Hepatocyte (in vitro differentiated cells): Measurements from ENCODE around the gene WSCD2. TPM values are rescaled to one million over a fixed set of nuclear protein-coding genes. Genes with fewer than 3 reads are reported as not detected.

Source experiments
- DNase-seq: peaks from one replicate; pipeline ENCODE4 v3.0.0-alpha.2; 2016; ENCODE audit warnings: low spot score
- H2AFZ ChIP-seq: fragments of 200-600 bp; sonication (generic); 2 replicates; pipeline ENCODE4 v1.6.0; 2016; ENCODE audit warnings: antibody characterized with exemption, mild to moderate bottlenecking
- H3K27ac ChIP-seq: fragments of 200-600 bp; sonication (generic); 2 replicates; pipeline ENCODE4 v1.5.1; 2016; ENCODE audit warnings: mild to moderate bottlenecking
- H3K27me3 ChIP-seq: fragments of 200-600 bp; sonication (generic); 2 replicates; pipeline ENCODE4 v1.6.1; 2016
- H3K36me3 ChIP-seq: fragments of 200-600 bp; sonication (generic); replicated peaks from 2 replicates; pipeline ENCODE4 v1.5.1; 2016; ENCODE audit warnings: low read depth; ENCODE audit not compliant: insufficient read depth
- H3K4me1 ChIP-seq: fragments of 200-600 bp; sonication (generic); 2 replicates; pipeline ENCODE4 v1.5.1; 2016; ENCODE audit warnings: mild to moderate bottlenecking, moderate library complexity; ENCODE audit not compliant: insufficient read depth
- H3K4me2 ChIP-seq: fragments of 200-600 bp; sonication (generic); 2 replicates; pipeline ENCODE4 v1.6.0; 2016
- H3K4me3 ChIP-seq: fragments of 200-600 bp; sonication (generic); 2 replicates; pipeline ENCODE4 v1.5.1; 2016; ENCODE audit warnings: mild to moderate bottlenecking
- H3K79me2 ChIP-seq: fragments of 200-600 bp; sonication (generic); 2 replicates; pipeline ENCODE4 v1.6.0; 2017; ENCODE audit warnings: mild to moderate bottlenecking
- H3K9me2 ChIP-seq: fragments of 200-600 bp; sonication (generic); replicated peaks from 2 replicates; pipeline ENCODE4 v1.6.0; 2017; ENCODE audit warnings: mild to moderate bottlenecking; ENCODE audit not compliant: insufficient read depth
- H3K9me3 ChIP-seq: fragments of 200-600 bp; sonication (generic); 2 replicates; pipeline ENCODE4 v1.5.1; 2016; ENCODE audit warnings: low read depth, mild to moderate bottlenecking
- H4K20me1 ChIP-seq: fragments of 200-600 bp; sonication (generic); 2 replicates; pipeline ENCODE4 v1.6.0; 2016; ENCODE audit warnings: mild to moderate bottlenecking; ENCODE audit not compliant: insufficient read depth, poor library complexity, severe bottlenecking
- EZH2 ChIP-seq: fragments of 200-600 bp; sonication (generic); IDR thresholded peaks from 2 replicates; pipeline ENCODE4 v1.6.1; 2016; ENCODE audit warnings: antibody characterized with exemption, mild to moderate bottlenecking, borderline replicate concordance
- EZH2phosphoT487 ChIP-seq: fragments of 200-600 bp; sonication (generic); IDR thresholded peaks from one replicate; pipeline ENCODE4 v1.6.1; 2018; ENCODE audit warnings: antibody characterized with exemption, mild to moderate bottlenecking, low read depth, moderate library complexity; ENCODE audit not compliant: unreplicated experiment, severe bottlenecking
- WGBS: methylation state at CpG from one replicate; pipeline ENCODE4 v1.1.6; 2016; ENCODE audit warnings: low lambda C conversion rate; ENCODE audit errors: missing lambda C conversion rate; 5-methylcytosine and 5-hydroxymethylcytosine counted together
- polyA plus RNA-seq: library from polyadenylated mRNA; unstranded; fragments of >200 nt; fragmentation: Nextera tagmentation; extraction: Ambion mirVana; gene quantifications from 2 replicates; pipeline ENCODE4 v1.2.1, GENCODE V29; 2016
- total RNA-seq: library from RNA; depleted of rRNA; stranded (reverse); fragments of >200 nt; gene quantifications from 2 replicates; pipeline ENCODE4 v1.2.3, GENCODE V29; 2014
- TF ChIP-seq, protein P1 (sequence below): fragments of 200-600 bp; sonication (generic); IDR thresholded peaks from 2 replicates; pipeline ENCODE4 v1.5.1; 2016; ENCODE audit warnings: antibody characterized with exemption, mild to moderate bottlenecking; ENCODE audit not compliant: poor library complexity

WSCD2 gene
- total and polyA plus RNA-seq, 2 experiments from 2014 or later, result 4.2 to 4.3 TPM

DNA sequence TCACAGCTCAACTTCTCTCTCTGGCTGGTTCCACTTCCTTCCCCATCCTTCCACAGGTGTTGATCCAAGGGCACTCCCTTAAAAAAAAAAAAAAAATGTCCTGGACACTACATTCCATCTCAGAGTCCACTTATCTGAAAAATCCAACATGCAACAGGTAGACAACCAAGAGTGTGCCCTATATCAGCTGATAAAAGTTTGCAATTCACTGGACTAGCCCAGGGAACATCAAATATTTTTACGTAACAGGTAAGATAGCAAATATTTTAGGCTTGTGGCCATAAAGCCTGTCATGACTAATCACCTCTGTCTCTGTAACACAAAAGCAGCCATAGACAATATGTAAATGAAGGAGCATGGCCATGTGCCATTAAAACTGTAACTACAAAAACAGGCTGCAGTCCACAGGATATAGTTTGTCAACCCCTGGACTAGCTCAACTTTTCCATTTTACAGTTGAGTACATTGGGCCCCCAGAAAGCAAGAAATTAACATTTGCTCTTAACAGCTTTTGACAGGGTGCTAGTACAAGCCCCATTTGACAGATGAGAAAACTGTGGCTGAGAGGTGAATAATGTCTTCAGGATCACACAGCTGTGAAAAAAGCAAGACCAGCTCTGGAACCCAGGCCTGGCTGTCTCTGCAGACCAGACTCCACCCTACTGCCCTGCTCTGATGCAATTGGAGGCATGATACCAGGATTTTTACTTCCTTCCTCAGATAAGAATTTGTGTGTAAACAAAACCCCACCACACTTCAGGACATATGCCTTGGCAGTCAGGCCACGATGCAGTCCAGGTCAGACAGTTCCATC lies 141.2 kb downstream of the WSCD2 start:
- no peaks in the 10 kb centered on the region for H3K79me2 ChIP-seq
- no peaks in the 10 kb centered on the region for H3K9me2 ChIP-seq
- no peak overlapping the region for H3K27ac ChIP-seq
- WGBS, result 53% methylated on average over 2 of the region's 2 CpGs
- H3K36me3 ChIP-seq, result no peaks in the 10 kb centered on the region
- no peak overlapping the region for H3K4me3 ChIP-seq
- H3K4me1 ChIP-seq, result no peaks in the 10 kb centered on the region
- H3K9me3 ChIP-seq, result no peaks in the 10 kb centered on the region
- no peak for DNase-seq
- no peak overlapping the region for H2AFZ ChIP-seq
- H3K27me3 ChIP-seq, result no peaks in the 10 kb centered on the region
- TF ChIP-seq, protein P1, sequence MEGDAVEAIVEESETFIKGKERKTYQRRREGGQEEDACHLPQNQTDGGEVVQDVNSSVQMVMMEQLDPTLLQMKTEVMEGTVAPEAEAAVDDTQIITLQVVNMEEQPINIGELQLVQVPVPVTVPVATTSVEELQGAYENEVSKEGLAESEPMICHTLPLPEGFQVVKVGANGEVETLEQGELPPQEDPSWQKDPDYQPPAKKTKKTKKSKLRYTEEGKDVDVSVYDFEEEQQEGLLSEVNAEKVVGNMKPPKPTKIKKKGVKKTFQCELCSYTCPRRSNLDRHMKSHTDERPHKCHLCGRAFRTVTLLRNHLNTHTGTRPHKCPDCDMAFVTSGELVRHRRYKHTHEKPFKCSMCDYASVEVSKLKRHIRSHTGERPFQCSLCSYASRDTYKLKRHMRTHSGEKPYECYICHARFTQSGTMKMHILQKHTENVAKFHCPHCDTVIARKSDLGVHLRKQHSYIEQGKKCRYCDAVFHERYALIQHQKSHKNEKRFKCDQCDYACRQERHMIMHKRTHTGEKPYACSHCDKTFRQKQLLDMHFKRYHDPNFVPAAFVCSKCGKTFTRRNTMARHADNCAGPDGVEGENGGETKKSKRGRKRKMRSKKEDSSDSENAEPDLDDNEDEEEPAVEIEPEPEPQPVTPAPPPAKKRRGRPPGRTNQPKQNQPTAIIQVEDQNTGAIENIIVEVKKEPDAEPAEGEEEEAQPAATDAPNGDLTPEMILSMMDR, result no peak
- TF ChIP-seq EZH2phosphoT487, result no peak
- no peak for TF ChIP-seq EZH2
- no peak overlapping the region for H3K4me2 ChIP-seq
- no peaks in the 10 kb centered on the region for H4K20me1 ChIP-seq

- no peaks in the 10 kb centered on the region for H3K9me2 ChIP-seq
- WGBS, result 76% methylated on average over 2 of the region's 2 CpGs
- no peak overlapping the region for H3K4me2 ChIP-seq
- TF ChIP-seq, protein P1, result no peak
- TF ChIP-seq EZH2 (no peak), EZH2phosphoT487 (no peak)
- H3K27me3 ChIP-seq, result no peaks in the 10 kb centered on the region
- no peaks in the 10 kb centered on the region for H3K36me3 ChIP-seq
- no peaks in the 10 kb centered on the region for H3K79me2 ChIP-seq
- H3K9me3 ChIP-seq, result no peaks in the 10 kb centered on the region
- no peak overlapping the region for H3K27ac ChIP-seq
- no peak for DNase-seq
- H2AFZ ChIP-seq, result no peak overlapping the region
- no peaks in the 10 kb centered on the region for H4K20me1 ChIP-seq
- H3K4me1 ChIP-seq, result no peaks in the 10 kb centered on the region
- no peak overlapping the region for H3K4me3 ChIP-seq
These were observed 141.7 kb downstream of the WSCD2 start for GRCh38 chr12:108270849-108271143.

- Histone ChIP-seq H3K4me3 (no peak overlapping the region), H4K20me1 (no peaks in the 10 kb centered on the region), H3K36me3 (no peaks in the 10 kb centered on the region), H2AFZ (no peak overlapping the region), H3K79me2 (no peaks in the 10 kb centered on the region), H3K27ac (no peak overlapping the region), H3K4me2 (no peak overlapping the region), H3K9me2 (no peaks in the 10 kb centered on the region), H3K4me1 (no peaks in the 10 kb centered on the region), H3K27me3 (no peaks in the 10 kb centered on the region), H3K9me3 (no peaks in the 10 kb centered on the region)
- DNase-seq, result no peak
- 49% methylated on average over 6 of the region's 6 CpGs for WGBS
- TF ChIP-seq EZH2phosphoT487 (no peak), EZH2 (no peak)
- TF ChIP-seq, protein P1, result no peak
These were observed 143.1 kb downstream of the WSCD2 start for GRCh38 chr12:108271951-108272872.
